Cerebellar nuclear complex (tissue), 1 donor: ENCODE data around the gene BAIAP2.
"Not testable (repeated sequence)": the region's sequence is repeated elsewhere in the genome, so short reads cannot be mapped to it uniquely, and the experiment has no call there.

ENCODE experiments used
- DNase-seq, 2 experiments: peaks; one replicate each; lab custom pipeline; 2025; lab: John Stamatoyannopoulos, UW

The BAIAP2 gene

GRCh38 chr17:81000631-81001357 lies 34.2 kb upstream of the BAIAP2 start:
- DNase-seq, result no peak

DNA sequence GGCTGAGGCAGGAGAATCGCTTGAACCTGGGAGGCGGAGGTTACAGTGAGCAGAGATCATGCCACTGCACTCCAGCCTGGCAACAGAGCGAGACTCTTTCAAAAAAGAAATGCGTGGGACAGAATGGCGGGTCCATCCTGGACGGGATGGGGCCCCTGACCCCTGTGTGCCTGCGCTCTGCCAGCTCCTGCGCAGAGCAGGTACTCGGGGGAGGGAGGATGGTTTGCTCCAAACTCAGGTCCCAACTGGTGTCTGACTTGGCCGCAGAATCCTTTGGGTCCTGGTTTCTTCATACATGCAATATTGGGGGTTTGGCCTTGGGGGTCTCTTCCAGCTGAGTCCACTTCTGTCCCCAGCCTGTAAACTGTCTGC lies 33.0 kb upstream of the BAIAP2 start:
- no peak for DNase-seq

- no peak for DNase-seq
Observed at GRCh38 chr17:81002409-81003361, 32.3 kb upstream of the BAIAP2 start.

GRCh38 chr17:81003711-81004475 lies 31.1 kb upstream of the BAIAP2 start:
- no peak for DNase-seq

GRCh38 chr17:81006891-81007290 lies 28.1 kb upstream of the BAIAP2 start:
- DNase-seq, result no peak

- no peak for DNase-seq
Observed at GRCh38 chr17:81008140-81008539, 26.8 kb upstream of the BAIAP2 start.

GRCh38 chr17:81009136-81009535 lies 25.8 kb upstream of the BAIAP2 start:
- DNase-seq, result no peak

GRCh38 chr17:81010935-81011334 lies 24.0 kb upstream of the BAIAP2 start:
- DNase-seq, result no peak

- DNase-seq, result no peak
Observed at GRCh38 chr17:81011951-81012350, 23.0 kb upstream of the BAIAP2 start.

DNA sequence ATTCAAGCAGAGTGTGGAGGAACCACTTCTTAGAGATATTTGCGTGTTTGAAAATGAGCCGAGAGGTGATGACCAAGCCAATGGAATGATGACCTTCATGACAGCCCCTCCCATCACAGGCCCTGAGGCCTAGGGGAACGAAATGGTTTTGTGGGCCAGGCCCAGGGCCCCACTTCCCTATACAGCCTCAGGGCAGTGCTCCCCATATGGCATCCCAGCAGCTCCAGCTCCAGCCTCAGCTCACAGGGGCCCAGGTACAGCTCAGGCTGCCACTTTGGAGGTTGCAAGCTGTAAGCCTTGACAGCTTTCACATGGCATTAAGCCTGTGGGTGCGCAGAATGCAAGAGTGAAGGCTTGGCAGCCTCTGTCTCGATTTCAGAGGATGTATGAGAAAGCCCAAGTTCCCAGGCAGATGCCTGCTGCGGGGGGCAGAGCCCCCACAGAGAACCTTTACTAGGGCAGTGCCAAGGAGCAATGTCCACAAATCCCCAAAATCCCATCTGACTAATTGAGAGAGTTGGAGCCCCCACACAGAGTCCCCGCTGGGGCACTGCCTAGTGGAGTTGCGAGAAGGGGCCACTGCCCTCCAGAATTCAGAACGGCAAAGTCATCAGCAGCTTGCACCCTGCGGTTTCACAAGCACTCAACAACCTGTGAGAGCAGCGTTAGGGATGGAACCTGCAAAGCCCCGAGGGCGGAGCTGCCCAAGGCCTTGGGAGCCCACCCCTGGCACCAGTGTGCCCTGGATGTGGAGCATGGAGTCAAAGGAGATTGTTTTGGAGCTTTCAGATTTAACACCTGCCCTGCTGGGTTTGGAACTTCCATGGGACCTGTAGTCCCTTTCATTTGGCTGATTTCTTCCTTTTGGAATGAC lies 22.1 kb upstream of the BAIAP2 start:
- no peak for DNase-seq

DNA sequence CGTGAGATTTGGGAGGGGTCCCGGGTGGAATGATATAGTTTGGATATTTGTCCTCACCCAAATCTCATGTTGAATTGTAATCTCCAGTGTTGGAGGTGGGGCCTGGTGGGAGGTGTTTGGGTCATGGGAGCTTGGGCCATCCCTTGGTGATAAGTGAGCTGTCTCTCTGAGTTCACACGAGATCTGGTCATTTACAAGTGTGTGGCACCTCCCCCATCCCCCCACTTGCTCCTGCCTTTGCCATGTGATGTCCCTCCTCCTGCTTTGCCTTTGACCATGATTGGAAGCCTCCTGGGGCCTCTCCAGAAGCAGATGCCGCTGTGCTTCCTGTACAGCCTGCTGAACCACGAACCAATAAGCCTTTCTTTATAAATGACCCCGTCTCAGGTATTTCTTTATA lies 21.3 kb upstream of the BAIAP2 start:
- DNase-seq, result no peak

DNA sequence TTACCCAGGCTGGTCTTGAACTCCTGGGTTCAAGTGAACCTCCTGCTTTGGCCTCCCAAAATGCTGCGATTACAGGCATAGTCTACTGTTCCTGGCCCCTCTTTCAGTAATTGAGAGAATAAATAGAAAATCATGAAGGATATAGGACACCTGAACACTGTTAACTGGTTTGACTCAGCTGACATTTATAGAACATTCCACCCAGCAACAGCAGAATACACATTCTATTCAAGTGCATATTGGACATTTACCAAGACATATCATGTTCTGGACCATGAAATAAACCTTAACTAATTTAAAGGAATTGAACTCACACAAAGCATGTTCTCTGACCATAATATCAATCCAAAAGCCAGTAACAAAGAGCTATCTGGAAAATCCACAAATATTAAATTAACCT lies 19.8 kb upstream of the BAIAP2 start:
- no peak for DNase-seq

- no peak for DNase-seq
Observed at GRCh38 chr17:81016575-81016974, 18.4 kb upstream of the BAIAP2 start.

- not testable (repeated sequence) for DNase-seq
Observed at GRCh38 chr17:81017330-81017729, 17.6 kb upstream of the BAIAP2 start.

- DNase-seq, result no peak
Observed at GRCh38 chr17:81018044-81018802, 16.7 kb upstream of the BAIAP2 start.

DNA sequence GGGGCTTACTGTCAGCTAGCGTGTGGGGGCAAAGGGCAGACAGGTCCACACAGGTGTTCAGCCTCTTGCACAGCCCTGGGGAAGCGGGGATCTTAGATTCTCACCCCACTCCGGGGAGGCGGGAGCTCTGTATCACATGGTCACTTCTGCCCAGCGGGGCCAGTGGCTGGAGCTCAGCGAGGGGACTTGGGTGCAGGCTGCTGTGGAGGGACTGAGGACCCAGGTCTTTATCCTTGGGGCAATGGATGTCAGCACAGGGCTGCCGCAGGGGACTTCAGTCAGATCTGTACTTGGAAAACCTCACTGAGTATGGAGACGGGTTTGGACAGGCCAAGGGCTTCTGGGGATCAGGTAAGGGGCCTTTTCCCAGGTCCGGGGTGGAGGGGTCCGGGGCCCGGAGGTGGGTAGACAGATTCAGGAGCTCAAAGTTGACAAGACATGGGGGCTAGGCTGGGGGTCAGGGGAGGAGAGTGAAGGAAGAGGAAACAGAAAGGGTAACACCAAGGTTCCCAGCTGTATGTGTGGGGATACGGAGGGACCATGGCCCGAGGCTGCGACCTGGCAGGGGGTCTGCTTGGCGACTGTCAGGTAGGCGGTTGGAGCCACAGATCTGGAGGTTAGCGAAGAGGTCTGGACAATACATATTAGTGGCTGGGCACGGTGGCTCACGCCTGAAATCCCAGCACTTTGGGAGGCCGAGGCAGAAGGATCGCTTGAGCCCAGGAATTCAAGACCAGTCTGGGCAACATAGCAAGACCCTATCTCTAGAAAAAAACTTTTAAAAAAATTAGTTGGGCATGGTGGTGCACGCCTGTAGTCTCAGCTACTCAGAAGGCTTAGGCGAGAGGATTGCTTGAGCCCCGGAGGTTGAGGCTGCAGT lies 15.1 kb upstream of the BAIAP2 start:
- DNase-seq, result no peak

DNA sequence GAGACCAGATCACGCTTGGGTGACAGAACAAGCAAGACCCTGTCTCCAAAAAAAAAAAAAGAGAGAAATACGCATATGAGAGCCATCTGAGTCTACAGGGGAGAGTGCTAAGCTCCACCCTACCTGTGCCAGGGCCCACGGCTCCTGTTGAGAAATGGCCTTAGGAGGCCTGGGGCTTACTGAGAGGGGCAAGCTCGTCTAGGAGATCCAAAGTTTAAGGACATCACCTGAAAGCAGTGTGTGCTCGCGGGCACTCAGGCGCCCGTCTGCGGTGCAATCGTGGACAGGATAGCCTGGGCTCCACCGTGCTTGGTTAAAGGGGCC lies 14.5 kb upstream of the BAIAP2 start:
- DNase-seq, result no peak

DNA sequence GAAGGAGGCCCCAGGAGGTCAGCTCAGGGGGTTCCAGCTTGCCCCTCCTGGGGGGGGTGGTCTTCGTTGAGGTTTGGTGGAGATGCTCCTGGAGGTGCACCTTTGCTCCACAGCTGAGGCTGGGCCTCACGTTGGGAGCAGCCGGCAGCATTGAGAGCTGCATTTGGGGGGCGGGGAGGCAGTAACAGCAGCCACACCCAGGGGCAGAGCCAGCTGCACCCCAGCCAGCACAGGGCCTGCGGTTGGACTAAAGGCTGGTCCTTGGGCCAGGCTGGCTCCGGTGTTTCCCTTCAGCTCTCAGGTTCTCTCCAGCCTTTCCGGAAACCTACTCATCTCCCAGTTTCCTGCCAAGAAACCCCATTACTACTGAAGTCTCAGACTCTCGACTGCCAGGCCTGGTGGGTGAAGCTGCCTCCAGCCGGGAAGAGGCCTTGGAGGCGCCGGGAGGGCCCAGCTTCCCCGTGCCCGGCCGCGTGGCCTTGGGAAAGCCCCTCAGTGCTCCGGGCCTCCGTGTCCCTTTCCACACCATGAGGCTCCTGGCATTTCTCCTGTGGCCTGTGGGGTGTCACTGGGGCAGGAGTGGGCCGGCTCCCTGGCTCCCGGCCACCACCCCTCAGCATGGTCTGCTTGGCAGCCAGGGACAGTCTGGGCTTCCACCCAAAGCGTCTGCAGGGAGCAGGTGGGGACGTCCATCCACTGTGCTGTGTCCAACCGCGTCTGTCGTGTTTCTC lies 14.0 kb upstream of the BAIAP2 start:
- peak; percentile 44 to 83 for DNase-seq
